ENCODE results near the gene HMCN1.

Gene HMCN1

DNA sequence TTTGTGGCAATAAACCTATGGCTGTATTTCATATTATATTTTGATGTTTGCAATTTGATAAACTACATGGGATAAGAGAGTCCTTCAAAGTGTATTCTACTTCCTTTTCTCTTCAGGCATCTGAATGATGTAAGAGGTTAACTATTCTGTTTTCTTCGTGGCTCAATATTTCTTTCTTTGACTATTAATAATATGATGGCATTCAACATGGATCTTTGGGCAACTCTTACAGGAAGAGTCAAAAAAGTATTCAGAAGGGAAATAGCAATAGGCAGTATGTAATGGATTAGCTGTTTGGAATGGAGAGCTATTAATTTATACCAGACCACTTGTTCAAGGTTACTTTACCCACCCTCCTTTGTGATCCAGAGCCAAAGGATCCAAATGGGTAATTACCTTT, 74.4 kb downstream of the HMCN1 start:
- DNase-seq: no peak

DNA sequence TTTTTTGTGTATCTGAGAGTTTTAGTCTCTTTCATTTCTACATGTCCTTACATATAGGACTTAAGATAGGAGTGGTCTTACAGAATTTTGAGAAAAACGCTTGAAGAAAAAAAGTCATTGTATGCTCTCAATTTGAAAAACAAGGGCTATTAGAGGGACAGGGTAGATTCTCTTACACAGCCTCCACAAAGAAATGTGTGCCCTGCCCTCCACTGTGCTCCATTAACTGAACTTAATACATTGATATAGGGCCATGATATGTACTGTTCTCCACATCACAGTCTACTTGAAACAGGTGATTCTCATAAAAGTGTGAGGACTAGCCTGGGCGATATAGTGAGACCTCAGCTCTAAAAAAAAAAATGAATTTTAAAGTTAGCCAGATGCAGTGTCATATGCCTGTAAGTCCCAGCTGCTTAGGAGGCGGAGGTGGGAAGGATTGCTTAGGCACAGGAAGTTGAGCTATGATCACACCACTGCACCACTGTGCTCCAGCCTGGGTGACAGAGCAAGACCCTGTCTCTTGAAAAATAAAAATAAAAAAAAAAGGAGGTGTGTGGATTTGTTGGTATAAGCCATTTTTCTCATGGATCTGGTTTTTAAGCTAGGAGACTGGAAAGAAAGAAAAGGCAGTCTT, 77.0 kb downstream of the HMCN1 start:
- no peak for DNase-seq

DNA sequence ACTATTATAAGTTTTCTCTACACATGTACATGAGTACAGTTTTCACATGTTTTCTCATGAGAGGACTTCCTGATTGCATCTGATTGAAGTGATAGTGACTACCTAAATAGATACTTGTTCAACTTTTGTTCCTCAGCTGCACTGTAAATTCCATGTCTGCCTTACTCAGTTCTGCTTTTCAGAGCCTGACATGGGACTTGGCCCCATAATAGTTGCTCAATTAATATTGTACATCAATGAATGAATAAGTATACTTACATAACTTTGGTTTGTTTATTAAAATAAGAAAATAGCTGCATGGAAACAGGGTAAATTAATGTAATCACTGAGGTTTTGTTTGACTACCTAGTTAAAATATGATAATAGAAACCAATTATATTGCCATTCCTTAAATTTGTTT, 78.7 kb downstream of the HMCN1 start:
- no peak for DNase-seq

DNA sequence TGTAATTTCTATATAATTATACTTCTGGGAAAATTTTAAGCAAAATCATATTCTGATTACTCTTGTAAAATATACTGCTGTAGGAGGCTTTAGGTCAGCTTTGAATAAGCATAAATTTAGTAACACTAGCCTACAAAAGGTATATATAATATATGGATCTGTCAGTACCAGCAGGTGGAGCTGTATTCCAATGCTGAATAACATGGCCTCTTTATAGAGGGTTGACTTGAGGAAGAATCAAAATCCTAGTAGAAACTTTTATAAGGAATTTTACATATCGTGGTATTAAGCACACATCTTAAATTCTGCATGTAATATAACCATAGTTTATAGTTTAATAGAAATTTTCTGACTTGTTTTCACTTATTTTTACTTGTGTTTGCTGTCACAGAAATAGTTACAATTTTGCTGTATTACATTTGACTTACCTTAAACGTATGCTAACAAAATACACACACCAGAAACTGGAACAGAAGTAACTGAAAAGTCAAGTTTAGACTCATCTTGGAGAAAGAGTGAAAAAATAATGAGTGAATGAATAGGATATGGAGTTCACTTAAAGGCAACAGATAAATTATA, 79.3 kb downstream of the HMCN1 start:
- no peak for DNase-seq

DNA sequence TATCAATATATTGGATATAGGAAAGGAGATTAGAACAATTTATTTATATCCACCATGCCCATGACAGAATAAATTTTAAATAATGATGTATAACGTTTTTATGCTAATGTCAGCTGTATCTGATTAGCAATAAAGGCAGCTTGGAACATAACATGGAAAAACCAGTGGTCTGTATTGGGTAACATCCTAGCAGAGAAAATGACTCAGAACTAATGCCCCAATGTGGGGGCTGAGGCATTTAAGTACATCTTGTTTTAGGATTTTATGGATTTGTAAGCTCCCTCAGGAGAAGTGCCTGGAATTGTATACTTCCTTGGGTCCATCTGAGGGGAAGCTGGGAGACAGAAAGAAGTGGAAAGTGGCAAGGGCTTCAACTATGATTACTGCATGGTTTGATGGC, 82.3 kb downstream of the HMCN1 start:
- no peak for DNase-seq

DNA sequence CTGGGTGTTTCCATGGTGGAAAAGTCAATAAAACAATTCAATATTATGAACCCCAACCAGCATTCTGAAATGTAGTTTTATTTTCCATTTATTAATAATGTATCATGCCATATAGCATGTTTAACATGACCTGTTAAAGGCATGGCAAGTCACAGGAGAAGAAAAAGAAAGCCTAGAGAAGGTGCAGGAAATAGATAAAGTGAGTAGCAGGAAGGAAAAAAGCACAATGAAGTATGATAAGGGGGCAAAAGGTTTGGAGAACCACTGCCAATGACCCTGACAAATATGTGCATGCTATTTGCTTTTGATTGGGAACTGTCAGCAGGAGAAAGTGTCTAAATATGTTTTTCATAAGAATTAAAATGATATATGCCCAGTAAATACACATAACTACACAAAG, 85.6 kb downstream of the HMCN1 start:
- no peak for DNase-seq

DNA sequence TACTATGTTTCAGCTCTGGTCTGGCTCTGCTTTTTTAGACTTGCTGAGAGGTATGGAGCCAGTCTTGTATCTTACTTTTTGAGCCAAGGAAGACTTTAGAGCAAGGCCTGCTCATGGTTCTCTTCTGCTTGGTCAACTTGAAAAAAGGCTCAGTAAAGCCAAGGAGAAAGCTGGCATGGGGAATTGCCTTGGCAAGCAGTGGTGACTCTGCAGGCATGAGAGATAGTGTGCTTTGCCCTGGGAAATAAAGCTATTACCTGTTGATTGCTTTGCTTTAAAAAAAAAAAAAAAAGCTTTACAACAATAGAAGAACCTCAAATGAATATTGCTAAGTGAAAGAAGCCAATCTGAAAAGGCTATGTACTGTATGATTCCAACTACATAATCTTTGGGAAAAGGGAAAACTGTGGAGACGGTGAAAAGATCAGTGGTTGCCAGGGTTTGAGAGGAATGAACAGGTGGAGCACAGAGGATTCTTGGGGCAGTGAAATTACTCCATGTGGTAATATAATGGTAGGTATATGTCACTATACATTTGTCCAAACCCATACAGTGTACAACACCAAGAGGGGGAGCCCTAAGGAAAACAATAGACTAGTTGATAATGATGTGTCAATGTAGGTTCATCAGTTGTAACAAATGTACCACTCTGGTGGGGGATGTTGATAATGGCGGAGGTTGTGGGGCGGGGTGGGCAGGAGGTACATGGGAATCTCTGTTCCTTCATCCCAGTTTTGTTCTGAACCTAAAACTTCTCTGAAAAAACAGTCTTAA, 87.6 kb downstream of the HMCN1 start:
- DNase-seq: no peak

DNA sequence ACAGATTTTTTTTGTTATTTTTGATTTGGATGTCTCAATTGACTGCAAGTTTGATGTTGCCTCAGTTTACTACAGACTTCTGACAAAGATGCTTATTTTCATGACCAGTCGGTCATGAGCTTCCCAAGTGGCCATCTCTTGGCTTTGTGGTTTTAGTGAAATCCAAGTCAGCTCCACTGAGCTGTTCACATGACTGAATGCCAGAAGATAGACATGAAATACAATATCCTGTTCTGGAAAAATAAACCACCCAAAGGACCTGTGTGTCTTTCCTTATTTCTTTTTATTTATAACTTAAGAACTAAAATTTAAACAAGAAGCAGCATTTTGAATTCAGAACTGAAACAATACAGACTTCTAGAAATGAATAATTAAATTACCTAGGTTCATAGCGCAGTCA, 89.3 kb downstream of the HMCN1 start:
- DNase-seq: no peak

DNA sequence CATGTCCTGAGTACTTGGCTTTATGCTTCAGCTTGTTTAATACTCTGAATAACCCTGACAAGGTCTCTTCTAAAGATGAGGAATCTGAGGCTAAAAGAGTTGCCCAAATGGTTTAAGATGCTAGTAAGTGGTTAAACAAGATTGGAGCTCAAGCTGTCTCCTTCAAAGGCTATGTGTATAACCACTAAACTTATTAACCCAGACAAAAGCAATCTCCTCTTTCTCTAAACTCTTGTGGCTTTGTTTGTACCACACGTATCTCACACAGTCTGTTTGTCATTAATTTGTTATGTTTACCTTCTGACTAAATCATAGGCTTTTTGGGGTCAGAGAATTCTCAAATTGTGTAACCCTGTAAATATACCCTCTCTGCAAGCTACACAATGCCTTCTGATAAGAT, 89.9 kb downstream of the HMCN1 start:
- no peak for DNase-seq

DNA sequence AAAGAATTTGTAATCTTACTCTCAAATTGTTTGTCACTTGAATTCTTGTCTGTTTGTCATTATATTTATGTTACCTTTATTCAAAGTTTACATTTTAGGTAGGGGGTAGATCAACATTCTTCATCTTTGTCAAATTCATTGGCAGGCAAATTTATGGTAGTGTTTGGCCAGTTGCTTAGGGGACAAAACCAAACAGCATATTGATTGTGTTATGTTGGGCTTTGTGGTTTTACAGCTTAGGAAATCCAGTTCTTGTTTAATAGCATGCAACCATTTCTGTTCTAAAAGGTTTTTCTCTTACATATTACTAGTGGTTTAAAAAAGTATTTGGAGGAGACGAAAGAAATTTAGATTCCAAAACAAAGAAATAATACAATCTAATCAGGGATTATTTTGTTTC, 91.4 kb downstream of the HMCN1 start:
- no peak for DNase-seq

DNA sequence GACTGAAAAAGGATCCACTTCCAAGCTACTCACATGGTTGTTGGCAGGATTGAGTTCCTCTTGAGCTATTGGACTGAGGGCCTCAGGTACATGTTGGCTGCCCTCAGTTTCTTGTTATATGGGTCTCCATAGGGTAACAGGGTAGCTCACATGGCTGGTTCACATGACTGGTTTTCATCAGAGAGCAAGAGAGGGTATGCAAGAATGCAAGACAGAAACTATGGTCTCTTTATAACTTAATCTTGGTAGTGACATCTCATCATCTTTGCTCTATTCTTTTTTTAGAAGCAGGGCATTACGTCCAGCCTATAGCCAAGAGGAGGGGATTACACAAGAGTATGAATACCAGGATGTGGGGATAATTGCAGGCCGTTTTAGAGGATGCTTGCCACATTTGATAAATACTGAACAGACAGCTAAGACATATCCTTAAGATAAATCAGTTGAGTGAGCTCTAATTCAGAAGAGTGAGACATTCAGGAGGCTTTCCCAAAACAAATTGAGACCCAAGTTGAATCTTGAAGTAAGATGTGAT, 100.2 kb downstream of the HMCN1 start:
- no peak for DNase-seq

DNA sequence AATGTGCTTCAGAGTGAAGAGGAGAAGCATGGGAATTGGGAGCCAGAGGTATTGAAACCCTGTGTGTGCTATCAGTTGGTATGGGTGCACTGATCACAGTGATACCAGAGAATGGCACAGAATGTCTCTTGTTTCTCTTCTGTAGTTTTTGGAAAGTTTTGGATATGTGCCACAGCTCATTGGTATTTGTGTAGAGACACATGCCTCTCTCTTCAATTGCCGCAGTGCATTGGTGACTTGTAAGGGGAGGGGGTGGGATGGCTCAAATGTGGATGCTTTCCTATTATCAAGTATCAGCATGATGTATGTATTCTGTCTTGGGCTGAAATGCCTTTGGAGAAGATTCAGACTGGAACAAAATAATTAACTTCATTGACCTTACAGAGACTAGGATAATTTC, 101.0 kb downstream of the HMCN1 start:
- DNase-seq: no peak

DNA sequence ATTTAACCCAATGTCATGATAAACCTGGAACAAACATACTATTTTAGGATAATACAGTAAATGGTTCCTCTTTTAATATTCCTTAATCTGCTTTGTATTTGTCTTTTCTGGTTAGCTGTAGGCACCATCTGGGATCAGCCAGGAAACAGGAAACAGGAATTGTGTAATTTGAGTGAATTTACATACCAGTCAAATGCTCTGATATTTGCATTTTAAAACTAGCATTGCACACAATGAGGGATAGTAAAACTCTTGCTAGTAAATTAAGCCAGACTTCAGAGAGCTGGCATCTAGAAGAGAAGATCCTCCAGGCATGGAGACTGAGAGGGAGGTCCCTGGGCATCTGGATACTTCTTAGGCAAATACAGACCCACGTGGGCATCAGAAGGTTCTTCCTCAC, 103.5 kb downstream of the HMCN1 start:
- DNase-seq: no peak

DNA sequence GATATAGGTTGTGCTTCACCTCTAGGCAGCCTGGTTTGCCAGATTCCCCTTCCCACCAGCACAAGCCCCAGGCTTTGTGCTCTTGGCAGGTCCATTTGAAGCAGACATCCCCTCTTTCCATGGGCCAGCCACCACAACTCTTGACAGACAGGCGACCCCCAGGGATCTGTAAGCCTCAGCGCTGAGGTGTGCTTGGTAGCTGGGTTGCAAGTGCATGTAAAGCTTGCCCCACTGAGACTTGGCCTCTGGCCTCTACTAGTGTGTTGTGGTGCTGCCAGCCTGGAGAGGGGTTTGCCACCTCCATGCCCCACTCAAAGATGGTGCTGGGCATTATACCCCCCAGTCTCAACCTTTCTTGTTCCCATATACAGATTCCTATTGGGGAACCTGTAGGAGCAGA, 103.9 kb downstream of the HMCN1 start:
- no peak for DNase-seq

DNA sequence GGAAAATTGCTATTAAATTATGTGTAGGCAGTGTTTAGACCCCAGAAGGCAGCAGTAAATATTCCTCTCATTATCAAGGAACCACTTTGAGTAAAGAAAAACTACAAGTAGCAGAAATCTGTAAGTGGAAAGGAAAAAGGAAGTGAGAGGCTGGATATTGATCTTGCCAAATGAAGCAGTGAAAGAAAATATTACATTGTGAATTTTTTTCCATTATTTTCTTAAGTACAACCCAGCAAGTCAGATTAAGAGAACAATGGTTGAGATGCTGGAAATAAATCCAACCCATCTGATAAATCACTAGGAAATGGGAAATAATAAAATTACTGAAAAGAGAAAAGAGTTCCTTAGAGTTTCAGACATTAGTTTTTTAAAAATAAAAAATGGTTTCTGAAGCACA, 106.7 kb downstream of the HMCN1 start:
- DNase-seq: no peak

DNA sequence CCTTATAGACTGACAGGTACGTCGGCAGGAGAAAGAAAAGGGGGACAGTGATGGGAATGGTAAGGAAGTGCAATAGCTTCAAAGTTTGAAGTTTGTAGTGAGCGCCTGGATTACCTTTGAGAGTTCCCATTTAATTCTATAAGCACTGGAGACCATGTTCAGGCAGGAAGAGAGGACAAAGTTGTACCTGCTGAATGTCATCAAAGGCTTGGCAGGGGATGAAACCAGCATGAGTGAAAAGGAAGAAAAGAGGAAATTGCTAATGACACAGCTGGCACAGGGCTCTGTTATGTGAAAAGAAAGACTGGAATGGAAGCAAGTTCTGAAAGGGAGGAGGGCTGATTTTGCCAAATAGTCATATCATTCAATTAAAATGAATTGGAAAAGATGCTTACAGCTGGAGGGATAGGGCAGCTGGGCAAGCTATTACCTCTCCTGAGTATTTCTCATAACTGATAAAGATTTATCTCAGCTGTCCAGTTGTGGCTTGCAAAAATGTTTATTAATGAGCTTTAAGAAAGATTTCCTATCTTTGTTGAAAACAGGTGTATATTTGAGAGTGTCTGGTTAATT, 109.2 kb downstream of the HMCN1 start:
- DNase-seq: no peak

DNA sequence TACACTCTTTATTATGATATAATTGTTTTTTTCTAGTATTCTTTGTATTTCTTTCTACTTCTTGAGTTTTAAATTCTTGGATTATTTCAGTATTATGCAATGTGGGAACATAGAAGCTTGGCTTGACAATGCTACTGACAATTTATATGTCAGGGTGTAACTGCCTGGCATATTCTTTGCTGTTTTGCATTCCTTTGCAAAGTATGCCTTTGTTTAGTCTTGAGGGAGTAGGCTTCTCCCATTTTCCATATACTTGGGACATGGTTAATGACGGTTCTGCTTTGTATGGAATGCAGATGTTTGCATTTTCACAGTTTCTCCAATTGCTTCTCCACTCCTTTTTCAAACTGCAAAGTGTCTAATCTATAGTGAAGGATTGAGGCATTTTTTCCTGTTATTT, 109.8 kb downstream of the HMCN1 start:
- no peak for DNase-seq

DNA sequence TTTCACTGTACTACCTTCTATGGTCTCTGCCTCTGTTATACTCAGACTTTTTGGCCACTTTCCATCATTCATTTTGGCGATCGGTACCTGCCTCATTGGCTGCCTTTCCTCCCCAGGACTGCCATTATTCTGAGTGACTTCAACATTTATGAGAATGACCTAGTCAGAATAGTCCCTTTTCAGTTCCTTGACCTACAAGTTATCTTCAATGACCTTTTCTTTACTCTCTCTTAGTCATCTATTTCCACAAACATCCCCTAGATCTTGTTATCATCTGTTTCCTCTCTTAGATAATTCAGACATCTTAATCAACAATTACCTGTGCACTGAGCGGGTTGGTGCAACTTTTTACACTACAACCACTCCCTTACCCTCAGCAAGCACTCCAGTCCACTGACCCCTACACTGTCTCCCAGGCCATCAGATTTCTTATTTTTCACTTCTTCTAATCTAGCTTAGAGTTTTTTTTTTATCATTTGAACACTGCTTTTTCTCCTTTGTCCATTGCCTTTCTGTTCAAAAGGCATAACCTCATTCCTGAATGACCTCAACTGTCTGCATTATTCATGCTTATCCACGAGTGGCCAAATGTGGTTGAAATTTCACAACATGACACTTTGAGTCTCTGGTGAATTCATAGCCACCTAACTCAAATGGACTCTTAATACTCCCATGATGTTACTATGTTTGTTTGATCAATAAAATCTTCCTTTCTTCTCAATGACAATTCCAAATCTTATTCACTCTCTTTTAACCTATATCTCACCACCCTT, 112.7 kb downstream of the HMCN1 start:
- DNase-seq: no peak

DNA sequence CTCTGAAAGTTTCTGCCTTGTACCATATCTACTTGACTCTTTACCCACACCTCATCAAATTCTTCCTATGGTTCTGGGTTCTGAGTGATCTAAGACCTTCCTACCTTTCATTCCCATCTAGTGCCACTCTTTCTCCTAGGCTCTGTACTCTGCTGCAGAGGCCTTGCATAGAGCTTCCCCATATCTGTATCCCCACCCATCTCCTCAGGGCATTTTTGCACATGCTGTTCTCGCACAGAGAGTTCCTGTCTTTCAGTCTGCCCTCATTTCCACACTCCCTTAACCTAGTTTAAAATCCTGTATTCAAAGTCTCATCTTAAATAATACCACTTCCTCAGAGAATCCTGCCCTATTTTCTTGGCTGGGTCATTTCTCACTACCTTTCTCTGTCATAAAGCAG, 114.8 kb downstream of the HMCN1 start:
- no peak for DNase-seq

DNA sequence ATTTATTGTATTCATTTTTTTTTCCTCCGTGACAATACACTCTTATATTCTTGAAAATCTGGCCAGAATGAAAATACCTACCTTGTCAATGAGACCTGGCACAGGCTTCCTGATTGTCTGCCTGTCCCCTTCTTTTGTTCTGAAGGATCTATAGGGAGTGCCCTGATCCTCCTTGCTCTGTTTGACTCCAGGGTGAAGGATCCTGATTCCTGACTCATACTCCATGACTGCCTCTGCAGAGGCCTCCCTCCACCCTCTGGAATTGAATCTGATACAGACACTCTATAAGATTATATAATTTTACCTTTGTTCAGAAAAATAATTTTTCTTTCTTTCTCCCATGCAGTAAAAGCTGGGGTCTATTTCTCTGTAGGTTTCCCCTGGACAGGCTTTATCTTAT, 116.2 kb downstream of the HMCN1 start:
- DNase-seq: no peak

DNA sequence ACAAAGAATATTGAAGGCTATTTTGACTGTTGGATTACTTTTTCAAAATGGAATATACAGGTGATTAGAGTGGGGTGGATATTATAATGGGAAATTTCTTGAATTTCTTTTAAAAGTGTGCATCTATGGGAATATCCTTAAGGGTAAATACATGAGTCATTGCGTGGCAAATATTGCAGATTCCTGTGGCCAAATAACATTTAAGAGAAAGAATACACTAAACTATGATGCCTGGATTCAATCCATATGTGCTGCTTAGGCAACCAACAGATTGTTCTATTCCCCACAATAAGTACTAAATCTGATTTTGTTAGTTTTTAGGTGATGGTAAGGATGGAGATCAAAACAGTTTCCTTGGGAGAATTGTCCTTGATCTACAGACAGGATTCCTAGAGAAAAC, 119.5 kb downstream of the HMCN1 start:
- no peak for DNase-seq

DNA sequence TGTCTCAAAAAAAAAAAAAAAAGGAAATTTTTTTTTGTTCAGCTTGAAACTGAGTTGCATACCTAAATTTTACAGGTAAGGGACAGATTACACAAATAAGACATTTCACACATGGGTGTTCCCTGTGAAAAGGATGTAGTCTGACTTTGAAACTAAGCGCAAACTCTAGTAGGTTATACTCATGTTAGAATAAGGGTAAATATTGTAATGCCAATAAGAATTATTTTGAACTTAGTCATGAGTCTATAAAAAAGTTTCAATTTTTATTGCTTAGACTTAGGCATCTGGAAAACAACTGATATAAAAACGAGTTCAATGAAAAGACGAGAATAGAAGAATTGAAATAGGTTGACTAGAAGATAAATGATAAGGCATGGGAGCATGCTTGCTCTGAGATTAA, 122.3 kb downstream of the HMCN1 start:
- no peak for DNase-seq

DNA sequence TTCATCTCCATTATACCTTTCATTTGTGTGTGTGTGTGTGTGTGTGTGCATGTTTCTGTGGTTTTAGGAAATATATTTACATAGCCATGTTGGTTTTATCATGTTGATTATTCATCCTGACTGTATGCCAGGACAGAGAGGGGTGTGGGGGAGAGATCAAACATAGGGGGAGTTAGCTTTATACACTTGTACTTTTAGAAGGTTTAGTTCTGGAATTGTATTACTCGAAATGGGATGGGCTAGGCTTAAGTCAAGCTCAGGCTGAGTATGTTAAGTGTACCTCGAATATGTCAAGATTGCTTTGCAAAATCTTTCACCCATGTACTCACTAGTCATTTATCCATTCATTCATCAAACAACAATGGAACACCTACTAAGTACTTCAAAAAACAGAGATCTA, 123.3 kb downstream of the HMCN1 start:
- DNase-seq: no peak

All from activated T-cell treated with anti-CD3 and anti-CD28 coated beads, Interleukin-2, amount 50 U/mL, for 48 hours (primary cell).